Activated CD4-positive, alpha-beta T cell treated with anti-CD3 and anti-CD28 coated beads, Interleukin-2, amount 50 U/mL, for 16 hours (primary cell): Measurements from ENCODE around the gene WDR5.

Source experiments
- DNase-seq: peaks from one replicate; pipeline ENCODE4 v3.0.0-alpha.2; 2020

Gene WDR5

DNA sequence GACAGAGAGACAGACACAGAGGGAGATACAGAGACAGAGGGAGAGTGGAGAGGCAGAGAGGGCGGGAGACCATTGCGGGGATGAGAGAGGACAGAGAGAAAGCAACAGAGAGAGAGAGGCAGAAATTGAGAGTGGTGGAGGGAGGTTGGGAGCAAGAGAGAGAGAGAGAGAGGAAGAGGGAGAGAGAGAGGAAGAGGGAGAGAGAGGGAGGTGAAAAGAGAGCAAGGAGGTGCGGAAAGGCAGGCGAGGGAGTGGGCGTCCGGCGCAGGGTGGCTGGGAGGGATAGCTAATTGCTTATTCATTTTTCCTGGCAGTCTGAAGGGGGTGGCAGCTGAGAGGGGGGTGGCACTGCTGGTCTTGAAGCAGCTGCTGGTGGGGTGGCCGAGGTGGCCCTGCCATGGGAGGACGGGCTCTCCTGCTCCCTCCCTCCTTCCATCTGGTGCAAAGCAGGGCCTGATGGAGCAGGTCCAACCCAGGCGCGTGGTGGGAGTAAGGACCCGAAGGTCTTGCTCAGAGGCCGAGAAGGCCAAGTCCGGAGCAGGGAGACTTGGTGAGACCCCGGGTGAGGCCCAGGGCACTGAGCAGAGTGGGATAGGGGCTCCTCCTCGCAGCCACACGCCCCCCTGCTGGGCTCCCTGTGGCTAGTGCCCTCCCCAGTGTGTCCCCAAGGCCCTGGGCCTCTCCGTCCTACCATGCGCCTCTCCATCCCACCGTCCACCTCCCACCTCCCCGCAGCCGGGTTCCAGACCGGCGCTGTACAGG lies 53.8 kb downstream of the WDR5 start:
- no peak for DNase-seq

DNA sequence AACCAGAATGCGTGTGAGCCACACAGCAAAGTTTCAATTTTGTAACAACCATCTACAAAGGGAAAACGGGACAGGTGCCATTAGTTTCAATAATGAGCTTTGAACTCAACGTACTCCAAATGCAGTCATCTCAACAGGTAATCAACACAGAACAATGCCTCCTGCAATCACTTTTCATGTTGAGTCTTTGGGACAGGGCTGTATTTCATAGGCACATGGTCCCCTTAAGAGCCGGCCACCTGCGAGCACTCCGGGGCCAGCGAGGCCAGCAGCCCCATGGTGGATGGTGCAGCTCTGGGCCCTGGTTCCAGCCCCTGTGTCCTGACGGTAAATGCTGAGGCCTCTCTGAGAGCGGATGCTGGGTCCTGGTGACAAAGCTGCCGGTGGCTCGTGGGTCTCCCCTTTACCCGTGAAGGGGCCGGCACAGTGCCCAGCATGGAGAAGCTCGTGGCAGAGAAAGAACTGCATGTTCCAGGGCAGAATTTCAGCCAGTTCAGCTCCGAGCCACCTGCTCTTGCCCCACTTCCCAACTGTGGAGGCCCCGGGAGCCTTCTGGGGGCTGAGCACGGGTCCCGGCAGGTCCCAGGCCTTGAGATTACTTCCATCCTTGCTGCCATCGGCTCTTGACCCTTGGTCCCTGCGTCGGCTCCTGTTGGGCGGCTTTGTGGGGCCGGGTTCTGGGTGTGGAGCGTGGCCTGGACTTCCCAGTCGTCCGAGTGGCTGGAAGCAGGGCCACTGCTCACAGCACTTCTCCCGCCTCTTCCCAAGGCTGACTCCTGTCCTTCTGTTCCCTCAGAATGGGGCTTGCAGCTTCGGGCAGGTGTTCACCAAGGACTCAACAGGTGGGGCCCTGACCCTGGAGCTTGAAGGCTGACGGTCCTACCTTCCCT lies 54.6 kb downstream of the WDR5 start:
- no peak for DNase-seq

DNA sequence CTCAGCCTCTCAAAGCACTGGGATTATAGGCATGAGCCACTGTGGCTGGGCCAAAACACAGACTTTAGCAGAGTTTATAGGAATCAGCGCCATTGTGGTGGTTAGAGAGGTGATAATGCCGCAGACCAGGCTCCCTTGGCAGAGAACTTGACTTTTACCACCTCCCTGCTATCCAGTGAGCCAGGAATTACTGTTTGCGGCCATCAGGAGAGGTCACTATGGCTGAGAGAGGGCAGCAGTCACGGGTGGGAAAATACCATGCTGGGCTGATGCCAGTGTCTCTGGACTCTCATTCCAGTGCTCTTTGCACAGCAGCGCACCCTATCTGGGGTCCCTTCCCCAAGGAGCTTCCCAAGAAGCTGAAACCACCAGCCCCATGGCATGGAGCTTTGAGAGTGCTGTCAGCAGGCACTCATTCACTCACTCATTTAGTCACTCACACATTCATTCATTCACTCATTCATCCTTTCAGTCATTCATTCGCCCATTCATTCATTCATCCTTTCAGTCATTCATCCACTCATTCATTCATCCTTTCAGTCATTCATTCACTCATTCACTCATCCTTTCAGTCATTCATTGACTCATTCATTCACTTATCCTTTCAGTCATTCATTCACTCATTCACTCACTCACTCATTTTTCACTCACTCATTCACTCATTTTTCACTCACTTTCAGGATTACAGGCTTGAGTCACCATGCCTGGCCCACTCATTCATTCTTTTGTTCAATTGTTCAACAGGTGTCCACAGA lies 55.8 kb downstream of the WDR5 start:
- no peak for DNase-seq

DNA sequence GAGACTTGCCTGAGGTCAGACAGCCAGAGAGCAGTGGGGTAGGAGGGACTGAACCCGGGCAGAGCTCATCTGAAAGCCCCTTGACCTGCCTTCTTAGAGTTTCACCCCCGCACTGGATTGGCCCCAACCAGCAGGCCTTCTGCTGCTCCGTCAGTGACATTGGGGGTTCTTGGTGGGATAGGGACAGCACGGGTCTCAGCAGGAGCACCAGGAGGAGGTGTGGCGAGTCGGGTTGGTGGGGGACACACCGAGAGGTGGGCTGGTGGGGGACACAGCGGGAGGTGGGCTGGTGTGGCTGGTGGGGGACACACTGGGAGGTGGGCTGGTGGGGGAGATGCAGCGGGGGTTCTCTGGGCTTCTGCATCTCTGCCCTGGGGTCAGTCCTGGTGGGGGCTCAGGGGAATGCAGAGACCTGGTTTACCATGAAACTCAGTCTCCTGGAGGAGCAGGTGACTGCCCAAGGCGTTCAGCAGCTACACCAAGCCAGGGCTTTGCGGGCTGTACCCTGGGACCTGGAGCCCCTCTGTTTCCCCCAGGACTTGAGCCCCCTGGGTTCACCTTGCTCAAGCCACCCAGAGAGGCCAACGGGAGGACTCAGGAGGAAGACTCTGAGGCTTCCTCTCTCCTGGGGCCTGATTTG lies 56.5 kb downstream of the WDR5 start:
- no peak for DNase-seq

DNA sequence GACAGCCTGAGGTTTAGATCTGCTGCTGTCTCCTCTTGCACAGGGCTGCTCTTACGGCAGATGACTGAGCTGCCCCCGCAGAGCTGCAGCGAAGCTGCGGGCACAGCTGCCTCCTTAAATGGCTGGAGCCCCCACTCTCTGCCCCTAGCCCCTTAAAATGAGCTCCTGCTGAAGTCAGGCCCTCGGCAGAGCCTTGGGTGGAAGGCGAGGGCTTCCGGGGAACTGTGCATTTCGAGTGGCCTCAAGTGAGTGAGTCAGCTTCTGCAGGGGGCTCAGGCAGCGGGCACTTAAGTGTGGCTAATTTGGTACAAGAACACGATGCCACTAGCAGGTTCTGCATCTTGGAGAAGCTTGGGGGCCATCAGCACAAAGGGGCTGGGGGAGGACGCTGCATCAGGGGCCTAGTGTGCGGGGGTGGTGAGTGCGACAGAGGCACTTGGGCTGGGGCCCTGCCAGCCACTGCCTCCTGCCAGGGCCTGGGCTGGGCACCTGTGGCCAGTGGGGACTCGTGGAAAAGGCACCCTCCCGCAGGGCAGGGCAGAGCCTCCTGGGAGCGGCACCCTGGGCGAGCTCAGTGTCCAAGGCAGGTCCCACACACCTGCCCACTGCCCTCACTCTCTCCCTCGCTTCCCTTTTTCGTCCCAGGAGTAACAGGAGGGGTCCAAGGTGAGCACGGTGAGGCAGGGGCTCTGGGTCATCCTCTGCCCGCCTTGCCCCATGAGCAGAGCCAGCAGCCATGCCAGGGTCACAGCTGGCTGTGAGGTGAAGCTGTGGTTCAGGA lies 57.3 kb downstream of the WDR5 start:
- DNase-seq: no peak

DNA sequence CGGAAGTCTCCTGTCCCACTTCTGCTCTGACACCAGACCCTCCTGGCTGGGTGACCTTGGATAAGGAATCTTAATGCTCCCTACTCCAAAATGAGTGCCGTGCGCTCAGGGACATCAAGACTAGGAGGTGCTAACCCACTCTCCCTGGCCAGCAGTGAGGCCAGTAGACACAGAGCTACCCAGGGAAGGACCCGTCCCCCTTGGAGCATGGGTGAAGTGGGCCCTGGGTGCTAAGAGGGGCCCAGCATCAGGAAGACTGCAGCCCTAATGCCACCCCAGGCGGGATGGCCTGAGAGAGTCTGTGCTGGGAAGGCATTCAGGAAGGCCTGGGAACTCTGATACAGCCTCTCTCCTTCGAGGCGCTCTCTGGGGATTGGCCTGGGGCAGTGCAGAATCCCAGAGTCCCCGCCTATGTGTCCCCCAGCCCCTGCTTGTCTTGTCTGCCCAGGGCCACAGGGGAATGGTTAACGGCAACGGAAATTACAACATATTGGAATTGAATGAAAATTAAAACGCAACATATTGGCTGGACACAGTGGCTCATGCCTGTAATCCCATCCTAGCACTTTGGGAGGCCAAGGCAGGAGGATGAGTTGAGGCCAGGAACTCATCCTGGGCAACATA lies 58.1 kb downstream of the WDR5 start:
- DNase-seq: no peak

DNA sequence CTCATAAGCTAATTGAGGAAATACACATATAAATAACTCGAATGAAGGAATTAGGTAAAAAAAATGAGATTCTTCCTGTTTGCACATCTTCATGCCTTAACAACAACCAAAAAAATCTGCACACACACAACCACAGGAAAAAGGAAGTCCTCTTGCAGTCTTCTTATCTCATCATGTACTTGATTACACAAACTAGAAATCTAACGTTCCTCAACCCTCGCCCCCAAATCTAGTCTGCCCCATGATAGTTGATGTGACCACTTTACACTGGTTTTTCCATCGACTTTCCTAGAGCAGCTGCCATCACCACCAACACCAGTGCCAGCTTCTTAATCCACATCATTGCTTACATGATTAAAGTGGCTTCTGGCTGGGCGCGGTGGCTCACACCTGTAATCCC lies 59.7 kb downstream of the WDR5 start:
- DNase-seq: no peak

DNA sequence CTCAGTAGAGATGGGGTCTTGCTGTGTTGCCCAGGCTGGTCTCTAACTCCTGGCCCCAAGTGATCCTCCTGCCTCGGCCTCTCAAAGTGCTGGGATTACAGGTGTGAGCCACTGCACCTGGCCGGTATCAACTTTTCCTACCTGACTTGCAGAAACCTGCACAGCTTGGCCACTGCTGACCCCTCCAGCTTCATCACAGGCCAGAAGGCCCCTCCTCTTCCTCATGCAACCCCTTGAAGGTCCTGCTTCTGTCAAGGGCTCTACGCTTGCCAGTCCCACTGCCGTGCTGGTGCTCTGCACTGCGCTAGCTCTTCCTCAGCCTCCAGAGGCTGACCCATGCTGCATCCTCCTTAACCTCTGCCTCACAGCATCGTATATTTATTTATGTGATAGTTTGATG lies 61.0 kb downstream of the WDR5 start:
- DNase-seq: no peak

DNA sequence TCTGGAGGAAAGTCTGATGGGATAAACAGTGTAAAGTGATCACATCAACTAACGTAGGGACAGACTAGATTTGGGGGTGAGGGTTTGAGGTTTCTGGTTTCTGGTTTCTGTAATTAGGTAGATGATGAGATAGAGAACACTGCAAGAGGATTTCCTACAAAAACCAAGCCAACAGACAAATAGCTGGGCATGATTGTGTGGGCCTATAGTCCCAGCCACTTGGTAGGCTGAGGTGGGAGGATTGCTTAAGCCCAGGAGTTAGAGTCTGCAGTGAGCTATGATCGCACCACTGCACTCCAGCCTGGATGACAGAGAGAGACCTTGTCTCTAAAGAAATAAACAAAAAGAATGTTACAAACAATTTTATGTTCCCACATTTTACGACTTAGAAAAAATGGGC lies 62.9 kb downstream of the WDR5 start:
- no peak for DNase-seq

DNA sequence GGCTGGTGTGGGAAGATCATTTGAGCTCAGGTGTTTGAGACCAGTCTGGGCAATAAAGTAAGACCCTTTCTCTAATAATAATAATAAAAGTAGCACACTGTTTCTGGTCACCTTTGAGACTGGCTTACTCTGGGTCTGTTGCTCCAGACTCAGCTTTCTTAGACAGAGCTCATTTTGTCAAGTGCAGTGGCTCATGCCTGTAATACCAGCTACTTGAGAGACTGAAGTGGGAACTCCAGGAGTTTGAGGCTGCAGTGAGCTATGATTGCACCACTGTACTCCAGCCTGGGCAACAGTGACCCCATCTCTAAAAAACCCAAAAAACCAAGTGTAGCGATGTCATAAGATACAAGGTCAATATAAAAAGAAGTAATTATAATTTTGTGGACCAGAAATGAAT lies 64.8 kb downstream of the WDR5 start:
- no peak for DNase-seq

DNA sequence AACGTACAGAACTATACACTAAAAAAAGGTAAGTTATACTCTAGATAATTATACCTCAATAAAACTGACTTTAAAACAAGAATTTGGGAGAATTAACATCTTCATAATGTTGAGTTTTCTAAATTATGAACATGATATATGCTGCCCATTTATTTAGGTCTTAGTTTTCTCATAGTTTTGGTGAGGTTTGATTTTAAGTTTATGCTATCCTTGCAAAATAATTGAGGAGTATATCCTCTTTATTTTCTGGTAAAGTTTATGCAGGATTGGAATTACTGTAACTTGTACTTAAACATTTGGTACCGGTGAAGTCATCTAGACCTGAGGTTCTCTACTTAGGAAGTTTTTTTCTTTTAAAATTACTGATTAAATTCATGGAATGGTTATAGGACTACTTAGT lies 67.3 kb downstream of the WDR5 start:
- no peak for DNase-seq

DNA sequence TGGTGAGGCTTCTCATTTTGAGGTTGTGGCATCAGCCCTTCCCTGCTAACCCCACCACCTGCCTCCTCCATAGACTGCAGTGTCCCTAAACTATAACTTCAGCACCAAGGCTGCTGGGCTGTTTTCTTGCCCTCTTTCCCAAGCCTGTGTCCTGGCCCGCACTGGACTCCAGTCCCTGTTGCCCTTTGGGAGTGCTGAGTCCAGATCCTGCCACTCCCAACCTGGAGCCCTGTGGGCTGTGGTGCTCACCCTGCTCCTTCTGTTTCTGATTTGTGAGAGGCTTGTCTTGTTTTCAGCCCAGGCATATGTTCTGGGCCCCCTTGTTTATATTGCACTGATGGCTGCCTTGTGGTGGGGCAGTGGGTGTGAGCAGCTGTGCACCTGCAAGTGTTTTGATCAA lies 68.2 kb downstream of the WDR5 start:
- no peak for DNase-seq

DNA sequence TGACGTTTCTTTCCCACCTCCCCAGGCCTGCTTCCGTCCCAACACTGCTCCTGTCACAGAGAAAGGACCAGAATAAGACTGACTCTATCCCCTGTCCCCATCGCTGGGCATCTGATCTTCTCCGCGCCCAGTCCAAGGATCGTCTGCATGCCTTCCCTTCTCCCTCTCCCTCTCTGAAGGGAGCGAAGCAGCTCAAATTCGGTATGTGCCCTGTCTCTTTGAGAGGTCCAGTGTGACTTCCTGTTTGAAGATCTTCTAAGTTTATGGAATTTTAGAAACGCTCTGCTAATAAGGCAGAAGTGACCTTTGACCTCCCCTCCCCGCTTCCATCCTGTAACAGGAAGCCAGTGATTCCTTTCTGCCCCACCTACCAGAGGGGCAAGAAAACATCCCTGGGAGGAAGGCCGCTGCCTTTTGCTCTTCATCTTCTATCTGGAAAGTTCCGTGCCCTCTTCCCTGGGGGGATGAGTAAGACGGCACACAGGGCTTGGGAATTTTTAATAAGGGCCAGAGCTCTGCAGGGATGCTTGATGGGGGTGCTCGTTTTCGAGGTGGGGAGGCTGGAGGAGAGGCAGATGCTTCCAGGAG lies 69.2 kb downstream of the WDR5 start:
- no peak for DNase-seq

DNA sequence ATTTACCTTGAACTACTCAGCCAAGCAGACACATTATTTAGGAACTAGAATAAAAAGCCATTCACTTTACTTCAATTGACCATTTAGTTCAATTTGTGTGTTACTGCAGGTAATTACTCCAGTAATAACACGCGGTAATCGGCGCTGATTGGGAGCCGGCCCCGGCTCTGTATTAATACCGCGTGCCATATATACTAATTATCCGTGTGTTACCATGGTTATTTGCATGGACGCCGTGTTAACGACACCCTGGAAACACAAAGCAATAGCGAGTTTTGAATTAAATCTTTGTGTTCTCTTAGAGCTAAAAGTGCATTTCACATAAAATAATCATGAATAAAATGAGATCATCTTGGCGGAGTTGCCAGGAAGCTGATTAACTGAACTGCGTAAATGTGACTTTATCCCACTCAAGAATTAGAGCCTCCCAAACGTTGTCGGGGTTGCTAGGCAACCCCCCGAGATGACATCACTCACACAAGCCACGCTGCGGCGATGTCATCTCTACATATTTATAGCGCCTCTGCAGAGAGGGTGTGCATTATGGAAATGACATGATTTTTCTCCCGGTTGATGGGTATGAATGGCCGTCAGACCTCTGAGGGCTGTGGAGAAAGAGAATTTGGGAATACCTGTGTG lies 69.9 kb downstream of the WDR5 start:
- DNase-seq: no peak

DNA sequence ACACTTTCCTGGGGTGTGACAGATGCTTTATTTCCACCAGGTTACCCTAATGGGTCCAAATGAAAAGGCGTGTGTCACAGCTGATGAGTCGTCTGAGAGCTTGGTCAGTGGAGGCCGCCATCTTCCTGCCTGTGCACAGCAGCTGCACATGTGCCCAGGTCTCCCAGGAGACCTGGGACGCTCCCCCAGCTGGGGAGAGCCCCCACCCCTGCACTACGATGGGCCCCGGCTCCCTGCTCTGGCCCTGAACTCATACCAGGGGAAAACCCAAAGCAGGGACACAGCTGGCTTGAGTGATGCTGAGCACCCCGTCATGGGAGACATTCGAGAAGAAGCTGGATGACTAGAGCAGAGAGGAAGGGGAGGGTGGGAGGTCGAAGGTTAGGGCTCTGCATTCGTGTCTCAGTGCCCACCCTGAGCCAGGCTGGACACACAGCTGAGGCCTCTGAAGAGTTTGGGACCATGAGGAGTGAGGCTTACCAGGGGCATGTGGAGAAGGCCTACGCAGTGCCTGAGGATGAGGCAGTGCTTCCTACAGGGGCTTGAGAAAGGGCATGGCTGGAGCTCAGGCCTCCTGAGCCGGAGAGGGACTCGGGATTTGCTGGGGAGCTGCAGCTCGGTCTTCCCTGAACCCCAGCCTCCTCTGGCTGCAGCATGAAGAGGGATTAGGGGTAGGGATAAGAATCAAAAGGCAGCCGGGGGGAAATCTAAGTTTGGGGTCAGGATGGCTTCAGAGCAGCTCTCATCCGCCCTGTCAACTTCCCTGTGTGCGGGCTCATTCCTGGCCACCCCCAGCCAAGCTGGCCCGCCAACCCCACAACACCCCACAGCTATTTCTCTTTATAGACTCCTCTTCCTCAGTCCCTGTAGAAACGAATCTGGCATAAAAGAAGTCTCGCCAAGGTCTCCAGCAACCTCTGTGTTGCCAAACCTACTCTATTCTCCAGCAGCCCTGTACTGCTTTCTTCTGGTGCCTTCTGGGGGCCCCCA lies 70.7 kb downstream of the WDR5 start:
- DNase-seq: no peak

DNA sequence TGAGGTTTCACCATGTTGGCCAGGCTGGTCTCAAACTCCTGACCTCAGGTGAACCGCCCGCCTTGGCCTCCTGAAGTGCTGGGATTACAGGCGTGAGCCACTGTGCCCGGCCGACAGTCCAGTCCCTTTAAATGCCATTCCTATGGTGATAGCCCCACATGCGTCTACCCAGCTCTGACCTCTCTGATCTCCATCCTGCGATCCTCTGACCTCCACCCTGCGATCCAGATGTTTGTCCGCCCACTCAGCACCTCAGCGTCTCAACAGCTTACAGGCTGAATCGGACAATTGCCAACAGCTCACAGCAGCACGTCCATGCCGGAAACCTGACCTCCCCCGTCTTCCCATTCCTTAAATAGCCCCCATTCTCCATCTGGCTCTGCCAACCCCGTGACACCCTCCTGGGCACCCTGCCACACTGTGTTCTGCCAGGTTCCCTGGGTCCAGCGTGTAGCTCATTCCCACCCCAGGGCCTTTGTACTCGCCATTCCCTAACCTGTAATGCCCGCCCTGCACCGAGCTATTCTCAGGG lies 72.5 kb downstream of the WDR5 start:
- DNase-seq: no peak

DNA sequence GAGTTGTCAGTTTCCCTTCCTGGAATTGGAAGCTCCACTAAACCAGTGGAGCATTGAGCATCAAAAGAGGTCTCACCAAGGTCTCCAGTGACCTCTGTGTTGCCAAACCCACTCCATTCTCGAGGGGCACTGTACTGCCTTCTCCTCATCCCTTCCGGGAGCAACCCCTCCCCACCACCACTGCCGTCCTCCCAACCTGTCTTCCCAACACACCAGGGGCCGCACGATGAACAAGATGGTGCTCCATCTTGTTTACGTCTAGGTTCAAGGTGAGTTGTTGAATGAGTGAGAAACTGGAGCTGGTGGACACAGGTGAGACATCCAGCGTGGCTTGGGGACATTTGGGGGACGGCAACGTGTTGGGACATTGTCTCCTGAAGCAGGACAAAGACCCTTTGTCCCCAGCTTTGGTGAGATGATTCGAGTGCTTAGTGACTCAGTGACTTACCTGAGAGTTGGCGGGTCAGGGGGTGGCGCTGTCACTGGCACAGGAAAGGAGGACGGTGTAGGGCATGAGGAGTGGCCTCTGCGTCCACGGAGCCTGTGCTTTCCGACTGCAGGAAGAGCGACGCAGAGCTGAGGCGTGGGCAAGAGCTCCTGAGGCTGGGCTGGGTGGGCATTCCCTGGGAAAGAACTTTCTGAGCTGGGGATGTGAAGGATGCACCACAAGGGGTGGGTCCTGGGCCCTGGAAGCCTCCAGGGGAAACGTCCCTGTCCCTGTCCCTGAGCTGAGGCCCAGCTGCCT lies 73.3 kb downstream of the WDR5 start:
- DNase-seq: no peak
